Osteoblast (primary cell): Measurements from ENCODE around the gene WNT6. TPM values are rescaled to one million over a fixed set of nuclear protein-coding genes. Genes with fewer than 3 reads are reported as not detected.

Experiments used
- DNase-seq: peaks from one replicate; pipeline ENCODE4 v3.0.0; 2011; ENCODE audit warnings: low spot score, mixed read lengths; ENCODE audit not compliant: insufficient read length; ENCODE audit errors: missing footprints
- H2AFZ ChIP-seq: 2 replicates; pipeline ENCODE4 v1.6.0; 2011; ENCODE audit warnings: mild to moderate bottlenecking, low read length
- H3K27ac ChIP-seq: 2 replicates; pipeline ENCODE4 v1.5.1; 2011; ENCODE audit warnings: mild to moderate bottlenecking, low read depth, low read length, moderate library complexity
- H3K27me3 ChIP-seq: 2 replicates; pipeline ENCODE4 v1.6.0; 2012; ENCODE audit warnings: mild to moderate bottlenecking, control low read depth, inconsistent platforms, low read length, moderate library complexity; ENCODE audit not compliant: insufficient read depth
- H3K36me3 ChIP-seq: 2 replicates; pipeline ENCODE4 v1.5.1; 2011; ENCODE audit warnings: mild to moderate bottlenecking, low read length, control low read depth, moderate library complexity; ENCODE audit not compliant: insufficient read depth
- H3K4me1 ChIP-seq: 2 replicates; pipeline ENCODE4 v1.5.1; 2011; ENCODE audit warnings: mild to moderate bottlenecking, low read length, control low read depth, moderate library complexity; ENCODE audit not compliant: insufficient read depth
- H3K4me2 ChIP-seq: 2 replicates; pipeline ENCODE4 v1.6.0; 2011; ENCODE audit warnings: mild to moderate bottlenecking, low read length; ENCODE audit not compliant: insufficient read depth
- H3K4me3 ChIP-seq: fragments of 200-600 bp; sonication (generic); 3 replicates; pipeline ENCODE4 v1.5.1; 2012; ENCODE audit warnings: mild to moderate bottlenecking, low read length, inconsistent platforms; ENCODE audit not compliant: insufficient read depth
- H3K79me2 ChIP-seq: 2 replicates; pipeline ENCODE4 v1.6.0; 2012; ENCODE audit warnings: mild to moderate bottlenecking, low read length, control low read depth, inconsistent platforms; ENCODE audit not compliant: insufficient read depth
- H3K9me3 ChIP-seq: 2 replicates; pipeline ENCODE4 v1.5.1; 2011; ENCODE audit warnings: low read depth, low read length, control low read depth
- H4K20me1 ChIP-seq: 2 replicates; pipeline ENCODE4 v1.6.0; 2012; ENCODE audit warnings: mild to moderate bottlenecking, low read length, control low read depth; ENCODE audit not compliant: insufficient read depth
- total RNA-seq: library from RNA; depleted of rRNA; stranded (reverse); fragments of >200 nt; gene quantifications from 2 replicates; pipeline ENCODE4 v1.2.3, GENCODE V29; 2012
- TF ChIP-seq, protein P1 (sequence below): IDR thresholded peaks from 2 replicates; pipeline ENCODE4 v1.5.1; 2011; ENCODE audit warnings: mild to moderate bottlenecking, low read depth, low read length, moderate library complexity; ENCODE audit errors: extremely low read depth

WNT6 gene
- total RNA-seq, 1 donor = not detected

DNA sequence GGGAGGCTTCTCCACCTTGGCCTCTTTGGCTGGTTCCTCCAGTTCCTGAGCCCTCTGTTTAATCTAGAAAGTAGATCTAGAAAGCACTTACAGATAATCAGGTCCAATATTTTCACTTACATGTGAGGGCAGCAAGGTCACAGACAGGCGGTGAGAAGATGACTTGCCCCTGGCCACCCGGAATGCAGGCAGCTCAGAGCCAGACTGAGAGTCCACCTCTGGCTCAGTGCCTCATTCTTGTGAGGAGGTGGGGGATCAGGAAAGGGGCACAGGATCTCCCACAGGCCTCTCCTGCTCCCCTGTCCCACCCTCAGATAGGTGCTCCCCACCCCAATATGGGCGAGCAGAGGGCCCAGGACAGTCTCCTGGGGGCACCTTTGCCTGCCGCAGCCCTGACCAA lies 5.8 kb downstream of the WNT6 start:
- TF ChIP-seq, protein P1, sequence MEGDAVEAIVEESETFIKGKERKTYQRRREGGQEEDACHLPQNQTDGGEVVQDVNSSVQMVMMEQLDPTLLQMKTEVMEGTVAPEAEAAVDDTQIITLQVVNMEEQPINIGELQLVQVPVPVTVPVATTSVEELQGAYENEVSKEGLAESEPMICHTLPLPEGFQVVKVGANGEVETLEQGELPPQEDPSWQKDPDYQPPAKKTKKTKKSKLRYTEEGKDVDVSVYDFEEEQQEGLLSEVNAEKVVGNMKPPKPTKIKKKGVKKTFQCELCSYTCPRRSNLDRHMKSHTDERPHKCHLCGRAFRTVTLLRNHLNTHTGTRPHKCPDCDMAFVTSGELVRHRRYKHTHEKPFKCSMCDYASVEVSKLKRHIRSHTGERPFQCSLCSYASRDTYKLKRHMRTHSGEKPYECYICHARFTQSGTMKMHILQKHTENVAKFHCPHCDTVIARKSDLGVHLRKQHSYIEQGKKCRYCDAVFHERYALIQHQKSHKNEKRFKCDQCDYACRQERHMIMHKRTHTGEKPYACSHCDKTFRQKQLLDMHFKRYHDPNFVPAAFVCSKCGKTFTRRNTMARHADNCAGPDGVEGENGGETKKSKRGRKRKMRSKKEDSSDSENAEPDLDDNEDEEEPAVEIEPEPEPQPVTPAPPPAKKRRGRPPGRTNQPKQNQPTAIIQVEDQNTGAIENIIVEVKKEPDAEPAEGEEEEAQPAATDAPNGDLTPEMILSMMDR = no peak
- no peaks in the 10 kb centered on the region for H4K20me1 ChIP-seq
- no peak overlapping the region for H3K4me3 ChIP-seq
- H3K4me2 ChIP-seq = no peak overlapping the region
- no peaks in the 10 kb centered on the region for H3K4me1 ChIP-seq
- H3K27me3 ChIP-seq = peaks cover 56% of the 10 kb centered on the region
- H3K9me3 ChIP-seq = no peaks in the 10 kb centered on the region
- no peak overlapping the region for H2AFZ ChIP-seq
- DNase-seq = no peak
- H3K36me3 ChIP-seq = no peaks in the 10 kb centered on the region
- no peak overlapping the region for H3K27ac ChIP-seq
- no peaks in the 10 kb centered on the region for H3K79me2 ChIP-seq

DNA sequence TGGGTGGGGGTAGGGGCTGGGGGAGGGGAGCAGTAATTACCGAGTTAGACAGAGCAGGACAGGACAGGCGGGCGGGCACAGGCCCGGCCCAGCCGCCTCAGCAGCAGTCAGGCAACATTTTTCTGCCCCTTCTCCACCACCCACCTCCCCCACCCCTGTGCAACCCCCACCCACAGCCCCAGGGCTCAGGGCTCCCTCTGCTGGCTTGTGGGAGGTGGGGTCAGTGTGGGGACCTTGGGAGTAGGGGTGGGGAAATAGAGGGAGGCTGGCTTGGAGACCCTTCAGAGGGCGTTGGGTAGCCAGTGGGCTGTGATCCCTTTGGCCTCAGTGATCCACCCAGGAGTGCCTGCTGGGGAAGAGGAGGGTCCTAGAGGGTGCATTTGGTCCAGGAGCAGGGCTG lies 6.4 kb downstream of the WNT6 start:
- Histone ChIP-seq H3K79me2 (no peaks in the 10 kb centered on the region), H3K27me3 (peaks cover 56% of the 10 kb centered on the region), H3K27ac (no peak overlapping the region), H3K4me3 (no peak overlapping the region), H3K4me1 (no peaks in the 10 kb centered on the region), H3K4me2 (no peak overlapping the region), H4K20me1 (no peaks in the 10 kb centered on the region), H2AFZ (no peak overlapping the region), H3K9me3 (no peaks in the 10 kb centered on the region), H3K36me3 (no peaks in the 10 kb centered on the region)
- TF ChIP-seq, protein P1 = no peak
- DNase-seq = no peak

DNA sequence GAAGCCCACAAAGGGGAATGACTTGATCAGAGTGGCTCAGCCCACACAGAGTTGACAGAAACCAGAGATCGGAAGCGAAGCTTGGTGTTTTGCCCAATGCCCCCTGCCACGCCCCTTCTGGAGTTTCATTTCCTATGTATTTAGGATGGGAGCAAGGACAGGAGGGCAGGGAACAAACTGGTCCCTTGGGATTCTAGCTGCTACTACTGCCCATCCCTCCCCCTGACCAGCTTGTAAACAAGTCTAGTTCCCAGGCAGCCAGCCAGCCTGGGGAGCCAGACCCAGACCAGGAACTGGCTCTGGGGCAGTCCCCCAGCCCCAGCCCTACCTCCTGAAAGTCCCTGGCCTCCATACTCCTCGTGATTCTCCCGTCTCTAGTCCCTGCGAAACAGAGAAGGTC lies 8.3 kb downstream of the WNT6 start:
- Histone ChIP-seq H3K4me1 (no peaks in the 10 kb centered on the region), H4K20me1 (no peaks in the 10 kb centered on the region), H3K9me3 (no peaks in the 10 kb centered on the region), H2AFZ (no peak overlapping the region), H3K79me2 (no peaks in the 10 kb centered on the region), H3K4me3 (no peak overlapping the region), H3K36me3 (no peaks in the 10 kb centered on the region), H3K4me2 (no peak overlapping the region), H3K27ac (no peak overlapping the region), H3K27me3 (peaks cover 62% of the 10 kb centered on the region)
- TF ChIP-seq, protein P1 = no peak
- no peak for DNase-seq

DNA sequence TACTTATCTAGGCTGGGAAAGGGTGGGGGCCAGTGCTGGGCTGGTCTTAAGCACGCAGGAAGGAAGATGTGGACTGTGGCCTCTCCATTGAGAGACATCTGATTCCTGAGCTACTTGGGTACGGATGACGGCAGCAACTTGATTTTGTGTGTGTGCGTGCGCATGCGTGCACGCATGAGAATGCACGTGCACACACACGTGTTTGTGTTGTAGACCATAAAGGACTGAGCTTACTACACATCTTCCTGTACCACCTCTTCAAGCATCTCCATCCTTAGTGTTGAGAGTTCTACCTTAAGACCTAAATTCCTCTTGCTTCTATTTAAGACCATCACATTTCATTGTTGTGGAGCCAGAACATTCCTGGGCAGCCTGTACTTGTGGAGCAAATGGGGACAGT lies 9.5 kb downstream of the WNT6 start:
- Histone ChIP-seq H3K9me3 (no peaks in the 10 kb centered on the region), H4K20me1 (no peaks in the 10 kb centered on the region), H3K4me3 (no peak overlapping the region), H3K27ac (no peak overlapping the region), H3K79me2 (no peaks in the 10 kb centered on the region), H3K36me3 (no peaks in the 10 kb centered on the region), H3K4me2 (no peak overlapping the region), H3K4me1 (no peaks in the 10 kb centered on the region), H2AFZ (no peak overlapping the region), H3K27me3 (peaks cover 69% of the 10 kb centered on the region)
- TF ChIP-seq, protein P1 = no peak
- DNase-seq = no peak
